HG03175 (cell line): ENCODE results near the gene MCC.

Experiments
- ATAC-seq: cut with Tn5 transposase; IDR thresholded peaks from one replicate; pipeline ENCODE4 v1.9.1; 2021; ENCODE audit warnings: mild to moderate bottlenecking, moderate library complexity; ENCODE audit not compliant: unreplicated experiment

MCC gene

DNA sequence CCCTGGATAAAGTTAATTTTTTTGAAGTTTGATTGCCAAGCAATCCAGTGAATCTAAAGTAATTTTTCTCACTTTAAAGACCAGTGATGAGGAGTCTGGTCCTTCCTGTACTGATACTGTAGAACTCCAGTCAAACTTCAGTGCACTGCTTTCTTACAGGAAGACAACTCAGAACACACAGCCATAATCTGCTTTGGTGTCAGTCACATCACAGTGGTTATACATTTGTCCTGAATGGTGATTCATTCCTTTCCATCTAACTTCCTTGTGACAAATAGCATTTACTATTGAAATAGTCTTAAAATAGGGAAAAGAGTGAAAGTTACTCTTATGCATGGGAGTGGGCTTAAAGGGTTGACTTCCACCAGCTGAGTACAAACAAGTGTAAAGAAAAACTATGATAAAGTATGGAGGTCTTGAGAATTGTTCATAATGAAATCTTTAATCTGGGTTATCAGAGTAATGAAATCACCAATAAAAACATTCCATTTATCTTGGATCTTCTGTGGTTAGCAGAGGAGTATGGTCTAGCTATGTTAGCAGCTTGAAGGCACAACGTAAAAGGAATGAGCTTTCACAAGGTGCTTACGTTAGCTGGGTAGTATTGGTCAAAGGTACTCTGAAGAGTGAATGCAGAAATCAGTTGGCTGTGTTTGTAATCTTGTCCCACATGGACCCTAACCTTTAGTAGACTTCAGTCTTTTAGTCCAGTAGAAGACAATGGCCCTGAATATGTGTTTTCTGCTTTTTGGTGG, 470.2 kb downstream of the MCC start:
- ATAC-seq = no peak

GRCh38 chr5:113005454-113005853, 482.8 kb downstream of the MCC start:
- ATAC-seq = no peak

GRCh38 chr5:113003763-113004162, 484.5 kb downstream of the MCC start:
- no peak for ATAC-seq

DNA sequence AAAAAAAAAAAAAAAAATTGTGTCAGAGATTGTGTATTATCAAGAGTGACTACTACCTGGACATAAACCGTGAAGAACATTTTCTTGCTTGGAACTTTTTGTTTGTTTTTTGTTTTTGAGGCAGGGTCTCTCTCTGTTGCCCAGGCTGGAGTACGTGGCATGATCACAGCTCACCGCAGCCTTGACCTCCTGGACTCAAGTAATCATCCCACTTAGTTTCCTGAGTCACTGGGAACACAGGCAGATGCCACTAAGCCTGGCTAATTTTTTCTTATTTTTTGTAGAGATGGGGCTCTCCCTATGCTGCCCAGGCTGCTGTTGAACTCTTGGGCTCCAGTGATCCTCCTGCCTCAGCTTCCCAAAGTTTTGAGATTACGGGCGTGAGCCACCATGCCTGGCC, 485.8 kb downstream of the MCC start:
- ATAC-seq = no peak

DNA sequence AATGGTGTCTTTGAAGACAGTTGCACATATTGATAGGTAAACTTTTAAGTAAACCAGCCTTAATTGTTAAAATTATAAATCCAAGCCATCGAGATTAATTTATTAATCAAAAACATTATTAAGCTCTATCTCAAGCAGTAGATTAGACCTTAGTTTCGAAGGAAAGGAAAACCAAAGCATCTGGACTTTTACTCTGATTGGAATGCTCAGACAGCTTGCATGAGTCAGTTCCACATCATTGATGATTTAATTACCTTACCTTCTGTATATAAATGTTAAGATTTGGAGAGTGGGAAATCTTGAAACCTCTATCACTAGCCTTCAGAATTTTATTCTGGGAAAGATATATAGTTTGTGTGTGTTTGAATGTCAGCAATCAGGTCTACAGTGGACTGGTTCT, 487.8 kb downstream of the MCC start:
- no peak for ATAC-seq

DNA sequence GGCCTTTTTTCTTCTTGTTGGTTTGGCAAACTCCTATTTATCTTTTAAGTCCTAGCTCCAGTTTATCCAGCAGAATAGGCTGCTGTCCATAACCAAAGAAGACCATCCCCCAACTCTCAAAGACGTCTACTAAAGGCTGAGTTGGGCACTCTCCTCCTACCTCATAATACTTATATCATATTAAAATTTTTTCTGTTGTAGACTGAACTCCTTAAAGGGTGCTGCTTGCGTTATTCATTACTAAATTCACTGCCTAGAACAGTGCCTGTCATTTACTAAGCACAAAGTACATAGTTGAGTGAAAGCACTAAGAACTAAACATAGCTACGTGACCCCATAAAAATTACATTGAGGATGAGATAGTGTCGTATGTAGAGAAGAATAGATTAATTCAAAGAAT, 490.0 kb downstream of the MCC start:
- ATAC-seq = no peak

DNA sequence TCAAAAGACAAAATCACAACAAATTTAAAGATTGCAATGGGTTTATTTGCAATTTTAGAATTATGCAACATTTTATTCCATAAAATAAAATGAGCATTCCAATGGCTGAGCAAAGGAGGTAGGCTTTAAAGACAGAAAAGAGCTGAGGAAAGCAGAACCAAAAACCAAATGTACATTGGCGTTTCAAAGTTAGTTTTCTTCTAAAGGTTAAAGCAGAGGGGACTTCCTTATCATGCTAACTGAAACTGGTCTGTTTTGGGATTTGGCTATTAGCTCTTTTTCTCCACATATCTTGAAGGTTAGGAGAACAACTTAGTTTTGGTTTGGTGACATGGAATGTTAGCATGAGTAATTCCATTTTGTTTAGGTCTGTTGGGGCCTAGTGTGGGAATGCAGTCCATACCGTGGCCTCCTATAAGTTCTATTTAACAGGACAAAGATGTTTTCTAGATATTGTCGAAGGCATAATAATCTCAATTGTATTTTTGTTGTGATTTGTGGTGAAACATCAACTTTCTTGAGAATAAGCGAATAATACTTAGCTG, 491.4 kb downstream of the MCC start:
- no peak for ATAC-seq

DNA sequence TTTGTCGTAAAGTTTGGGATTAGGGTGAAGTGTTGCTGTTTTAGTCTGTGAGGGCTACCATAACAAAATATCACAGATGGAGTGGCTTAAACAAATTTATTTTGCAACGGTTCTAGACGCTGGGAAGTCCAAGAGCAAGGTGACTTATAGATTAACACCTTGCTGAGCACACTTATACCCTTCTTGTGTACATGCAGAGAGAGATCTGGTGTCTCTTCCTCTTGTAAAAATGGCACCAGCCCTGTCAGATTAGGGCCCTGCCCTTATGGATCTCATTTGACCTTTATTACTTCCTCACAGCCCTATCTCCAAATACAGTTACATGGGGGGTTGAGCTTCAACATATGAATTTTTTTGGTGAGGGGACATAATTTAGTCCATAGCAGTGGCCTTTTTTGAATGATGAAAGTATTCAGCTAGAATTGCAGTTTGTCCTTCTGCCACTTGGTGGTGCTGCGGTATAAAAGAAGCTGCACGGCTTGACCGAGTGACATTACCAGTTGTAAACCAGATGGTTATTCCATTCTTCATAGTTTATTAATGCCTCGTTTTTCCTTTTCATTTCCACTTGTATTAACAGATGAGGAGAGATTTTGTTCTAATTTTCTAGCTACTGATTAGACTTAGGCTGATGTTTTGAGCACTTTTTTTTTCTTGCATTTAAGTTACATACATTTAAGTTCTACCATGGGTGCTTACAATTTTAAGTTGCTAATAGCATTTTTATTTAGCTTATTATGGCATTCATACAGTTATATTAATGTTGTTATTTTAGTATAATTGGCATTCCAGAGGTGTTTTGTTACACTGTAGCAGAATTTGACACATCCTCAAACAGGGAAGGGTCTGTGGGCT, 492.3 kb downstream of the MCC start:
- peak; percentile 90 for ATAC-seq

GRCh38 chr5:112986224-112986623, 502.0 kb downstream of the MCC start:
- no peak for ATAC-seq

DNA sequence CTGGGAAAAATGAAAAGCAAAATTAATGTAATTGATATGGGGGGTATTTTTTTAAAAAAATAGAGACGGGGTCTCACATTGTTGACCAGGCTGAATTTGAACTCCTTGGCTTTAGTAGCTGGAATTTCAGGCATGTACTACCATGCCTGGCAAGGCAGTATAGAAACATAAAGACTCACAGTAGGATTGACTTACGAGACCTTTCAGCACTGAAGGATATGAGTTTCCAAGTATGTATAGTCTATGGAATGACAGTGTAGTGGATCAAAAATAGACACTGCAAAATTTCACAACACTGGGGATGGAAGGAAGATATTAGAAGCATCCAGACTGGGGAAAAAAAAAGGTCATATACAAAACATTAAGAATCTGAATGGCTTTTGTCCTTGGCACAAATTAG, 504.9 kb downstream of the MCC start:
- no peak for ATAC-seq

DNA sequence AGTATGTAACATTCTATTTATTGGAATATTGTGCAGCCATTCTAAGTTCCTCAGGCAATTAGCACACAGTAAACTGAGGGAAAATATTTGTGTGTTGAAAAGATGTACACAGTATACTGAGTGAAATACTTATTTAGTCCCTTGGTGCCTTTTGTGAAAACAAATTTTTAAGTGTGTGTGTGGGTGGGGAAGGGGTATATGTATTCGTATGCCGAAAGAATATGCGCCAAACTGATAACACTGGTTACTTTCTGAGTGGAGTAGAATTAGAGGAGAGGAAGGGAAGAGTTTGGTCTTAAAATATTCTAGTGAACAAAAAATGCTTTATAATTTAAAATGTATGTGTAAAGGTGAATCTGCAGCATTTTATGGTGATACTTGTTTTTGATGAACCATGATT, 508.5 kb downstream of the MCC start:
- ATAC-seq = no peak

GRCh38 chr5:112978836-112979235, 509.4 kb downstream of the MCC start:
- no peak for ATAC-seq

- ATAC-seq = no peak
These were observed 510.8 kb downstream of the MCC start for GRCh38 chr5:112977440-112977861.

GRCh38 chr5:112976432-112977309, 511.6 kb downstream of the MCC start, which contains the start of gene DCP2:
Gene DCP2, plus strand, starts transcription at chr5:112976798. Its CDS starts 136 bp downstream, at chr5:112976934.
- peak; percentile 99 for ATAC-seq

DNA sequence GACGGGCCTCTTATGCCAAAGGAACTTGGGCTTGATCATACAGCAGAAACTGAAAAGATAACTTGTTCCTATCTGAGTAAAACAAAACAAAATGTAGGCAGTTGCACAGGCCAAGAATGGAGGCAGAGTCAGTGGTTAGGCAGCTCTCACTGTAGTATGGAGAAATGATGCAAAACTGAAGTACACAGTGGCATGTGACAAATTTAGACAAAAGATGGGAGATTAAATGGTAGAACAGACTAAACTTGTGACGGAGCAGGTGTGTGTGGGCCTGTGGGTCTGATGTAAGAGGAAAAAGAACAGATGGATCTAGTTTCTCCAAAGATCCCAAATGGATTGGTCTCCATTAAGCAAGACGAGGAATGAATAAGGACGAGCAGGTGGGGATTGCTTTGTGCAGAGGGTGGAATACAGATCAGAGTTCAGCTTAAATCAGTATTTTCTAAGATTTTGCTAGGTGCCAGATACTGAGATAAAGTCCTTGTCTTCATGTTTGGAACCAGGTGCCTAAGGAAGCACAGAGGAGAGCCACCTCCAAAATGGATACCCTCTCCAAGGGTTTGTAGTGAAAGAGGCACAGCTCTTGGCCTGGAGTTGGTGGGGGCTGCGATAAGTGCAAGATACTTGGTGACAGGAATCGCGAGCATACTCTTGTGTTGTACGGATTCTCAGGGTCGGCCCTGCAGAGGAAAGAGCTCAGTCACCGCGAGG, 512.4 kb downstream of the MCC start:
- ATAC-seq = peak; percentile 26

DNA sequence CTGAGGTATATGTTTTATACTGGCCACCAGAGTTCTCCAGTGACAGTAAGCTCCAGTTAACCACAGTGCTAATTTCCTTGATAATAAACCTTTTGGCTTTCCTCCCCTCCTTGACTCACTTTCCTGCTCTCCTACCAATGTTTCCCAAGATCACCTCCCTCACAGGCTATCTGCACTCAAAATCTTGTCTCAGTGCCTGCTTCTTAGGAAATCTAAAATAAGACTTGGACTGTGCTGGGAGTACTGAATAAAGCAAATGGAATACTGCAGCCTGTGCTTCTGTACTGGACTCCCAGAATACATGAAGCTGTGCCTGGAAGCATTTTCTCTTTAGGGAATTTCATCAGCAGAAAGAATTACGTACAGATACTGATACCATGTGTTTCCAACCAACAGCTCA, 513.4 kb downstream of the MCC start:
- no peak for ATAC-seq

DNA sequence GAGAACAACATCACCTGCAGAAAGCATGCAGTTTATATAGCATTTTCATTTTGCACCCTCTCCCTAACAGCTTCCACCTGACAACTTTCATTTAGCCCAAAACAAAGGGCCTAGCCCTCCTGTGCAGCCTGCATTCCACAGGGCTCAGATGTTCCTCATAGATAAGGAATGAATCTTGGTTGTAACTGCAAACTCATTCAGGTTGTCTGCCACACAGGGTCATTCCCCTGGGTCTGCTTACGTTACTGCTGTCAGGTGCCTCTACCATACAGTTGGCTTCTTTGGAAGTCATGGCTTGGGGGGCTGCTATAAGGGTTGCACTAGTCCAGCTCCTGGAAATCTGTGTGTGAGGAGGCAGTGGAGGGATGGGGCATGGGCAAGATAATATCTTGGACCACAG, 514.3 kb downstream of the MCC start:
- no peak for ATAC-seq

DNA sequence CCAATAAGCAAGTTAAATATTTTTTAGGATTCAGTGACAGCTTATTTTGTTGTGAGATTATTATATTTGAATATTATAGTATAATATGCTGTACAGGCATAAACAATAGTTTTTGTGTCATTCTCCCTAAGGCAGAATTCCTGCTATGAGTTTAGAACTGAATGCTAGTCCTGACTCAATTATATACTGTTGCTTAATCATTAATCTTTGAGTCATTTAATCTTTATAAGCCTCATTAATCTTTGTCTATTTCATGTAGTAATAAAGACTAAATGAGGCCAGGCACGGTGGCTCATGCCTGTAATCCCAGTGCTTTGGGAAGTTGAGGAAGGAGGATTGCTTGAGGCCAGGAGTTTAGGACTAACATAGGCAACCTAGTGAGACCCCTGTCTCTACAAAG, 515.2 kb downstream of the MCC start:
- no peak for ATAC-seq
